ENCODE measurements around the gene DPY19L3. TPM values are rescaled to one million over a fixed set of nuclear protein-coding genes. Genes with fewer than 3 reads are reported as not detected.

DPY19L3 gene
- total RNA-seq, 1 donor from 2014 or later: 115 TPM

DNA sequence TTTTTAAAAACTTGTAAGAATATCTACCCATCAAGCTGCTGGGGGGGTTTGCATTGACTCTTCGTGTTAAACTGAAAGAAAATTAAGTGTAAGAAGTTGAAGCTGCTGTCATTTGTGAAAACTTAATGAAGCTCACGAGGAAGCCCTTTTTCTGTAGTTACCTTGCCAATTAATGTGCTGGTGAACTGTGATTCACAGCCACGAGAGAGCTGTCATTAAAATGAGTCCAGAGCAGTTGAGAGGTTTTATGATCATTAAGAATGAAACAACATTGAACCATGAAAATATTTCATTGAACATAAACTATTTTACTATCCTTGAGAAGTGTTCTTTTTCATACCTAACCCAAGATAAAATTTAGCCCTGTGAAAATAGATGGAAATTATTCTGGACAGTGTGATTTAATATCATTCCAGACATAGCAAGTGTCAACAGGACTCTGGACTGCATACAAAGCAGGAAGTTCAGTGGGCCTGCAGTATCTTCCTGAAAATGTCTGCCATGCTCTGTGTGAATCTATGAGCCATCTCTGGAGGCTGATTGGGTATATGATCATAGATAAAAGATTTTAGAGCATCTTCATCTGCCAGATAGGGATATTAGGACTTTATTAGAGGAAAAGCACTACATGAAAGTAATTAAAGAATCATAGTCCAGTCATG lies 53.8 kb downstream of the DPY19L3 start:
- intact Hi-C loops (cut with DNase I): no loop called here
- Histone ChIP-seq H3K36me3 (peaks cover 7 to 52% of the 10 kb centered on the region in 2 donors), H3K27ac (no peak overlapping the region), H3K4me1 (no peaks in the 10 kb centered on the region), H3K4me3 (no peak overlapping the region), H3K9me3 (no peaks in the 10 kb centered on the region), H3K27me3 (no peaks in the 10 kb centered on the region)
- DNase-seq (ENCODE audit: low spot score in 2 of 2): no peak
- TF ChIP-seq CTCF (IDR thresholded peaks at IDR 0.05): no peak

- Histone ChIP-seq H3K27ac (no peak overlapping the region), H3K27me3 (no peaks in the 10 kb centered on the region), H3K4me1 (no peaks in the 10 kb centered on the region), H3K36me3 (peaks cover 7 to 52% of the 10 kb centered on the region in 2 donors), H3K9me3 (no peaks in the 10 kb centered on the region), H3K4me3 (no peak overlapping the region)
- no peak for TF ChIP-seq CTCF (IDR thresholded peaks at IDR 0.05)
- DNase-seq (ENCODE audit: low spot score in 2 of 2): no peak
- intact Hi-C loops (cut with DNase I): loop anchor here (10.0 kb wide), 1 partner anchor 126 kb away; no protein-coding TSS in a partner anchor
These were observed 54.9 kb downstream of the DPY19L3 start for GRCh38 chr19:32460476-32460875.

DNA sequence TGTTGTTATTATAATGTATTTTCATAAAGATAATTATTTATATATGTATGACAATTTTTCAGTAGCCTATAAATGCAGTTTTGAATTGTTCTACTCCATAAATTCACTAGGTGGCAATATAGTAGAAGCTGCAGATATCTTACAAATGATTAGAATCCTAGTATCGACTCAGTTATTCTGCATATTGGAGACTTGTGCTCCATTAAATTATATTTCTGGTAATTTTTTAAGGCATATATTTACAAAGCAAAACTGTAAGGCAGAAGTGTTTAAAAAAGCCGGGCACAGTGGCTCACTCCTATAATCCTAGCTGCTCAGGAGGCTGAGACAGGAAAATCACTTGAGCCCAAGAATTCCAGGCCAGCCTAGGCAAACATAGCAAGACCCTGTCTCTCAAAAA lies 58.7 kb downstream of the DPY19L3 start:
- H3K9me3 ChIP-seq: no peaks in the 10 kb centered on the region
- no peak overlapping the region for H3K27ac ChIP-seq
- no peaks in the 10 kb centered on the region for H3K27me3 ChIP-seq
- no peak overlapping the region for H3K4me3 ChIP-seq
- no peaks in the 10 kb centered on the region for H3K4me1 ChIP-seq
- TF ChIP-seq CTCF (IDR thresholded peaks at IDR 0.05): peak in 1 of 3 experiments; percentile 17
- no peak for DNase-seq (ENCODE audit: low spot score in 2 of 2)
- intact Hi-C loops (cut with DNase I): loop anchor here (10.0 kb wide), 1 partner anchor 129 kb away; no protein-coding TSS in a partner anchor
- H3K36me3 ChIP-seq: peaks cover 6 to 24% of the 10 kb centered on the region in 2 donors

- intact Hi-C loops (cut with DNase I): loop anchor here (10.0 kb wide), 1 partner anchor 130 kb away; no protein-coding TSS in a partner anchor
- no peak overlapping the region for H3K4me3 ChIP-seq
- no peaks in the 10 kb centered on the region for H3K4me1 ChIP-seq
- H3K36me3 ChIP-seq: peaks cover 6 to 15% of the 10 kb centered on the region in 2 donors
- no peak for DNase-seq (ENCODE audit: low spot score in 2 of 2)
- no peak overlapping the region for H3K27ac ChIP-seq
- no peak for TF ChIP-seq CTCF (IDR thresholded peaks at IDR 0.05)
- H3K27me3 ChIP-seq: no peaks in the 10 kb centered on the region
- no peaks in the 10 kb centered on the region for H3K9me3 ChIP-seq
These were observed 59.6 kb downstream of the DPY19L3 start for GRCh38 chr19:32465176-32465575.

DNA sequence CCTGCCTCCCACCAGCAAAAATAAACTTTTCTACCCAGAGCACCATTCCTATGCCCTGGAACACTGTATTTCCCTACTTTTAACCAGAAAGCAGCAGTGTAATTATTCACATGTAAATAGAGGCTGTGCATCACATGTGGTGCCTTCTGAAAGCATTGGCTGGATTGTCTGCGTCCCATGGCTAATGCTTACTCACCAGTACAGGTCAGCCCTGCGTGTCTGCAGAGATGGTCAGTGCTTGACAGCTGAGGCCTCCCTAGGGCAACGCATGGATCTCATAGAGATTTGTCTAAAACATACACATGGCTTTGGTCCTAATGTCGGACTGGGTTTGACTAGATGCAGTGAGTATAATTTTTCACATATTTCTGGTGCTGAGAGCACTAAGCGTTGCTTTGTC lies 64.2 kb downstream of the DPY19L3 start:
- no peaks in the 10 kb centered on the region for H3K27me3 ChIP-seq
- intact Hi-C loops (cut with DNase I): loop anchor here (10.0 kb wide), 1 partner anchor 135 kb away; no protein-coding TSS in a partner anchor
- no peak for TF ChIP-seq CTCF (IDR thresholded peaks at IDR 0.05)
- no peaks in the 10 kb centered on the region for H3K9me3 ChIP-seq
- H3K36me3 ChIP-seq: peaks cover 4 to 19% of the 10 kb centered on the region in 2 donors
- H3K27ac ChIP-seq: no peak overlapping the region
- no peak overlapping the region for H3K4me3 ChIP-seq
- no peaks in the 10 kb centered on the region for H3K4me1 ChIP-seq
- DNase-seq (ENCODE audit: low spot score in 2 of 2): no peak

Measured in ascending aorta (tissue), 2 donors.